Keratinocyte (primary cell): ENCODE measurements around the gene NFATC2.

Experiments
- EZH2 ChIP-seq: IDR thresholded peaks from one replicate; pipeline ENCODE4 v1.6.1; 2012; ENCODE audit warnings: inconsistent platforms, mild to moderate bottlenecking, low read length, moderate library complexity
- TF ChIP-seq, protein P1 (sequence below), 3 experiments: IDR thresholded peaks in 1 of 3; conservative IDR thresholded peaks in 1 of 3; optimal IDR thresholded peaks in 1 of 3; 2 replicates in 2 of 3; 3 replicates in 1 of 3; pipeline versions ENCODE3 to v1.5.1; 2011; ENCODE audit warnings: low read length in 3 of 3, mild to moderate bottlenecking in 3 of 3, moderate library complexity in 2 of 3, control low read depth in 1 of 3, inconsistent platforms in 1 of 3; ENCODE audit not compliant: insufficient read depth in 2 of 3; ENCODE audit errors: extremely low read depth in 1 of 3

DNA sequence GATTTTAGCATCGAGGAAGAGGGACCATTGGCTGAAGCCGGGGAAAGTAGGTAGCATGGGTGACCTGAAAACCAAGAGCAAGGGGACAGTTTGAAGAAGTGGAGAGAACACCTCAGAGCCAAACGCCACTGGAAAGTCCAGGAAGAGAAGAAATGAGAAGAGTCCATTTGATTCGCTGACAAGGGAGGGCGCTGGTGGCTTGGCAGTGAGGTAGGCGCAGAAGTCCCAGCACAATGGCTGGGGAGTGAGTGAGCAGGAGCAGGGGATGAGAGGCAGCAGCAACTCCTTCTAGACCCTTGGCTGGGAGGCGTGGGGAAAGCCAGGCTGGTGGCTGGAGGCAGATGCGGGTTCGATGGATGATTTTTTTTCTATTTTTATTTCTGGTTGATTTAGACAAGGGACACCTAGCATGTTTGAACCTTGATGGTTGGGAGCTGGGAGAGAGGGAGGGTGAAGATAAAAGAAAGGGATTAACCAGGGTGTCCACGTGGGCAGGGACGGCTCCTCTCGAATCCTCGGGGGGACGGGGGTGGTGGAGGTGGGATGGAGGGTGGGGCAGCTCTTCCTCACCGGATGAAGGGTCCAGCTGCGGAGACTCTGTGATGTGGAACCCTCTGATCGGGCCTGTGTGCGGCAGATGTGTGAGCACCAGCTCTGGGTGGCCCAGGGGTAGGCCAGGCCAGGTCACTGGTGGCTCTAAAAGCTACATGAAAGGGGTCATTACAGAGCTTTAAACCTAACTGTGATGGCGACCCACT, 164.2 kb downstream of the NFATC2 start:
- TF ChIP-seq, protein P1, sequence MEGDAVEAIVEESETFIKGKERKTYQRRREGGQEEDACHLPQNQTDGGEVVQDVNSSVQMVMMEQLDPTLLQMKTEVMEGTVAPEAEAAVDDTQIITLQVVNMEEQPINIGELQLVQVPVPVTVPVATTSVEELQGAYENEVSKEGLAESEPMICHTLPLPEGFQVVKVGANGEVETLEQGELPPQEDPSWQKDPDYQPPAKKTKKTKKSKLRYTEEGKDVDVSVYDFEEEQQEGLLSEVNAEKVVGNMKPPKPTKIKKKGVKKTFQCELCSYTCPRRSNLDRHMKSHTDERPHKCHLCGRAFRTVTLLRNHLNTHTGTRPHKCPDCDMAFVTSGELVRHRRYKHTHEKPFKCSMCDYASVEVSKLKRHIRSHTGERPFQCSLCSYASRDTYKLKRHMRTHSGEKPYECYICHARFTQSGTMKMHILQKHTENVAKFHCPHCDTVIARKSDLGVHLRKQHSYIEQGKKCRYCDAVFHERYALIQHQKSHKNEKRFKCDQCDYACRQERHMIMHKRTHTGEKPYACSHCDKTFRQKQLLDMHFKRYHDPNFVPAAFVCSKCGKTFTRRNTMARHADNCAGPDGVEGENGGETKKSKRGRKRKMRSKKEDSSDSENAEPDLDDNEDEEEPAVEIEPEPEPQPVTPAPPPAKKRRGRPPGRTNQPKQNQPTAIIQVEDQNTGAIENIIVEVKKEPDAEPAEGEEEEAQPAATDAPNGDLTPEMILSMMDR (optimal IDR thresholded peaks at IDR 0.05 in 1 of 3, IDR thresholded peaks at IDR 0.05 in 1 of 3, conservative IDR thresholded peaks at IDR 0.05 in 1 of 3; ENCODE audit: extremely low read depth in 1 of 3, insufficient read depth in 2 of 3, low read length in 3 of 3), result peak in 1 of 3 experiments; percentile 41
- no peak for TF ChIP-seq EZH2
